ENCODE results near the gene MUC5AC.

MUC5AC gene

DNA sequence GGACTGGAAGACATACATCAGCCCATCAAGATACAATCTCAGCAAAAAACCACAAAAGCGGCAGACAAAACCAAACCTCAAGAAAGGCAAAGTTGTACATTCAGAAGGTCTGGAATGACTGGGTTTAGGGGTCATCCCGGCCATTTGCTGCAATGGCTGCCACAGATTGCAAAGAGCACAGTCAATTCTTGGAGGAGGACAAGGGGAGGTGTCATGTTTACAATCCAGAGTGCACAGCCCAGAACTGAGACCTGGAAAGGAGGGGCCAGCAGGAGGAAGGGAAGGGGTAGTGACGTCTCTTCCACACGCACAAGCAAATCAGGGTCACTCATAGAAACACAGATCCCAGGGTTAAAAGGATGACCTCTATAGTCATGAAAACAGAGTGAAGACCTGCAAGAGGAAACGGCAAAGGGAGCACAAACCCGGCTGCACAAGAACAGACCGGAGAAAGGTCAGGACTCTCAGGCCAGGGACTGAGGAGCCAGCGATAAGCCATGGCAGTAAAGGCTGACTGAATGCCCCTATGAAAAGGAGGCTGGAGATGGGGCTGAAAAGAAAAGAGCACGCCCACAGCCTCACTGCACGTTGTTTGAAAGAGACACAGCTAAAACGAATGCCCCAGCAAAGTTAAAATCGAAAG is 18.2 kb upstream of the MUC5AC start:
- H3K4me3 ChIP-seq (ENCODE audit: low read depth, low read length), result no peak overlapping the region
- TF ChIP-seq, protein P1, sequence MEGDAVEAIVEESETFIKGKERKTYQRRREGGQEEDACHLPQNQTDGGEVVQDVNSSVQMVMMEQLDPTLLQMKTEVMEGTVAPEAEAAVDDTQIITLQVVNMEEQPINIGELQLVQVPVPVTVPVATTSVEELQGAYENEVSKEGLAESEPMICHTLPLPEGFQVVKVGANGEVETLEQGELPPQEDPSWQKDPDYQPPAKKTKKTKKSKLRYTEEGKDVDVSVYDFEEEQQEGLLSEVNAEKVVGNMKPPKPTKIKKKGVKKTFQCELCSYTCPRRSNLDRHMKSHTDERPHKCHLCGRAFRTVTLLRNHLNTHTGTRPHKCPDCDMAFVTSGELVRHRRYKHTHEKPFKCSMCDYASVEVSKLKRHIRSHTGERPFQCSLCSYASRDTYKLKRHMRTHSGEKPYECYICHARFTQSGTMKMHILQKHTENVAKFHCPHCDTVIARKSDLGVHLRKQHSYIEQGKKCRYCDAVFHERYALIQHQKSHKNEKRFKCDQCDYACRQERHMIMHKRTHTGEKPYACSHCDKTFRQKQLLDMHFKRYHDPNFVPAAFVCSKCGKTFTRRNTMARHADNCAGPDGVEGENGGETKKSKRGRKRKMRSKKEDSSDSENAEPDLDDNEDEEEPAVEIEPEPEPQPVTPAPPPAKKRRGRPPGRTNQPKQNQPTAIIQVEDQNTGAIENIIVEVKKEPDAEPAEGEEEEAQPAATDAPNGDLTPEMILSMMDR (IDR thresholded peaks at IDR 0.05; ENCODE audit: low read depth, low read length, missing control alignments), result no peak
- DNase-seq (ENCODE audit: low read depth), result no peak

DNA sequence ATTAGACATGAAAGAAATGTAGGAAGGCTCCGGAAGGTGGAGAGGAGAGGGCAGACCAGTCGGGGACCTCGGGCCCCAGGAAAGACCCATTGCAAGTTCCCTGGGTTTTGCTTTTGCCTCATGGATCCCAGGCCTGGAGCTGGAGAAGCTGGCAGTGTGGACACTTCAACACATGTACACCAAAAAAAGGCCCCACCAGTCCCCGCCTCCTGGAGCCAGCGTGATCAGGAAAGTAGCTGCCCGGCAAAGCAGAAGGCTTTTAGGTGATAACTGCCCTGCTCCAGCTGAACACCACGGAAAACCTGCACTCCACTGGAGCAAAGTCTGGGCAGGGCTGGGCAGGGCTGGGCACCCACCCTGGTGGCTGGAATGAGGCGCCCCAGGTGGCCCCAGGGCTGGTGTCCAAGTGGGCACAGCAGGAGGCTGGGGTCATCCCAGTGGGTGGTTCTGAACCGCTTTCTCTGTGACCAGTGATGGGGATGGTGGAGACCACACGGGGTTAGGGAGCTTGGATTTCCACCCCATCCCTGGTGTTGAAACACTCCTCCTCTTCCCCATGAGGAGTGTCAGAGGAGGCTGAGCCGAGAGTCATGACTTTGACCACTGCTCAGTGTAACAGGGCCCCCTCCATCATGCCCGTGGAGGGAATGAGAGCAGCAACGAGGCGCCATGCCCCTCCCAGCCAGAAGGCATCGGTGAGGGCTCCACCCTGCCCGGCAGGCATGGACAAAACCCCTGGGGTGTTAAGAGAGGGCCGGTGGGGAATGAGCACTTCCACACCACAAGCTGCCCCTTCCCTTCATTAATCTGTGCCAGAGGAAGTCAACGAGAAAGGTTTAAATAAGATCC is 16.9 kb upstream of the MUC5AC start:
- no peak overlapping the region for H3K4me3 ChIP-seq (ENCODE audit: low read depth, low read length)
- TF ChIP-seq, protein P1 (IDR thresholded peaks at IDR 0.05; ENCODE audit: low read depth, low read length, missing control alignments), result no peak
- no peak for DNase-seq (ENCODE audit: low read depth)

DNA sequence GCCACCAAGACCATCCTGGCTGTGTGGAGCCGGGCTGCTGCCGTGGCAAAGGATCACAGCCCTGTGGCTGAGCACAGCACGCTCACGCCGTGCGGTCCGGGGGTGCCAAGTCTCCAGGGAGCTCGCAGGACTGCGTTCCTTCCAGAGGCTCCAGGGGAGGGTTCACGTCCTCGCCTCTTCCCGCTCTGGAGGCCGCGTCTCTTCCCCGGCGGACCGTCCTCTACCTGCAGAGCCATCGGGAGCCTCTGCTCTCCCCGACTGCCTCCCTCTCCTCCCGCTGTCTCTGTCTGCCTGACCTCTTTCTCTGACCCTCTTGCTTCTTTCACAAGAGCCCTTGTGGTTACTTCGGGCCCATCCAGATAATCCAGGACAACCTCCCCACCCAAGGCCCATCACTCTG is 11.4 kb upstream of the MUC5AC start:
- no peak overlapping the region for H3K4me3 ChIP-seq (ENCODE audit: low read depth, low read length)
- DNase-seq (ENCODE audit: low read depth), result no peak
- TF ChIP-seq, protein P1 (IDR thresholded peaks at IDR 0.05; ENCODE audit: low read depth, low read length, missing control alignments), result no peak

DNA sequence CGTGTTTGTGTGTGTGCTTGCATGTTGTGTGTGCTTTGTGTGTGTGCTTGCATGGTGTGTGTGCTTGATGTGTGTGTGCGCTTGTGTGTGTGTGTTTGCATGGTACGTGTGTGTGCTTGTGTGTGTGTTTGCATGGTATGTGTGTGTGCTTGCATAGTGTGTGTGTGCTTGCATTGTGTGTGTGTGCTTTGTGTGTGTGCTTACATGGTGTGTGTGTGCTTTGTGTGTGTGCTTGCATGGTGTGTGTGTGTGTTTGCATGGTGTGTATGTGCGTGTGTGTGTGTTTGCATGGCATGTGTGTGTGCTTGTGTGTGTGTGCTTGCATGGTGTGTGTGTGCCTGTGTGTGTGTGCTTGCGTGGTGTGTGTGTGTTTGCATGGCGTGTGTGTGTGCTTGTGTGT is 10.0 kb upstream of the MUC5AC start:
- H3K4me3 ChIP-seq (ENCODE audit: low read depth, low read length), result no peak overlapping the region
- no peak for DNase-seq (ENCODE audit: low read depth)
- TF ChIP-seq, protein P1 (IDR thresholded peaks at IDR 0.05; ENCODE audit: low read depth, low read length, missing control alignments), result no peak

DNA sequence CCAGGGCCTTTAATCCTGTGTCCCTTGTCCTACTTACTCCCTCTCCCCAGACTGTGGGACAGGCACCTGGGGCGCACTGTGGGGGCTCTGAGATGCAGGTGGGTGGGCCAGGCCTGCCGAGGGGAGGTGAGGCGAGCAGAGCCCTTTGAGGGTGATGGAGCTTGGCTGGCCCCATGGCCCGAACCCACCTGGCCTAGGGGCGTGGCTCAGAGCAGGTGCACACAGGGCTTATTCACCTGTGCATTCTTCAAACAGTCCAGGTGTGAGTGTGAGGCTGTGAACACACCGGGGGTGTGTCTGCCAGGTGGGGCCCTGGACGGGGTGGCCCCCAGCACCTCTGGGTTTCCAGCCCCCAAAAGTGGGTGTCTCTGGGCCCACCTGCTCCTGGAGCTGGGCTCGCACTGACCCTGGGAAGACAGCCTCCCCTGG is 9.0 kb upstream of the MUC5AC start:
- TF ChIP-seq, protein P1 (IDR thresholded peaks at IDR 0.05; ENCODE audit: low read depth, low read length, missing control alignments), result no peak
- no peak for DNase-seq (ENCODE audit: low read depth)
- no peak overlapping the region for H3K4me3 ChIP-seq (ENCODE audit: low read depth, low read length)

DNA sequence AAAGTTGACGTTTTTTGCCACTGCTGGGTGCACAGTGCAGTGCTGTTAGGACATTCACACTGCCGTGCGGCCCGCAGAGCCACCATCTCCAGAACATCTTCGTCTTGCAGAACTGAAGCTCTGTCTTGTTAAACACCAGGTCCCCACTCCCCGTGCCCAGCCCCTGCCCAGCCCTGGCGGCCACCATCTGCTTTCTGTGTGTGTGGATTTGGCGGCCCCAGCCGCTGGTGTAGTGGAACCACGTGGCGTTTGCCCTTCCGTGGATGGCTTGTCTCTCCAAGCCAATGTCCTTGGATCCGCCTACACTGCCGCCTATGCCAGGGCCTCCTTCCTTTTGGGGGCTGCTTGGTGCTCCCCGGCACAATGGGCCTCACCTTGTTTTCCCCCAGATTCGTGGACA is 8.2 kb upstream of the MUC5AC start:
- TF ChIP-seq, protein P1 (IDR thresholded peaks at IDR 0.05; ENCODE audit: low read depth, low read length, missing control alignments), result no peak
- H3K4me3 ChIP-seq (ENCODE audit: low read depth, low read length), result no peak overlapping the region
- no peak for DNase-seq (ENCODE audit: low read depth)
